Thoracic aorta (tissue), 2 donors: Measurements from ENCODE around the gene STX2. TPM values are rescaled to one million over a fixed set of nuclear protein-coding genes. Genes with fewer than 3 reads are reported as not detected.

Source experiments
- ATAC-seq: fragments of 150-250 bp; one replicate; pipeline ENCODE4 v1.8.0; 2017; ENCODE audit warnings: low read depth; ENCODE audit not compliant: insufficient number of reproducible peaks, low FRiP score
- DNase-seq: peaks from one replicate; pipeline ENCODE4 v3.0.0-alpha.2; 2020; ENCODE audit warnings: low spot score
- H3K27ac ChIP-seq, 2 donors: fragments of 200-600 bp; sonication (generic); 1 replicate in 1 of 2; 2 replicates in 1 of 2; pipeline ENCODE4 v1.5.1; 2016; ENCODE audit warnings: mild to moderate bottlenecking in 2 of 2, moderate library complexity in 2 of 2
- H3K27me3 ChIP-seq: fragments of 200-600 bp; sonication (generic); replicated peaks from 2 replicates; pipeline ENCODE4 v1.6.0; 2016; ENCODE audit warnings: mild to moderate bottlenecking; ENCODE audit not compliant: insufficient read depth
- H3K36me3 ChIP-seq: fragments of 200-600 bp; sonication (generic); one replicate; pipeline ENCODE4 v1.5.1; 2016
- H3K4me1 ChIP-seq, 2 donors: fragments of 200-600 bp; sonication (generic); 1 replicate in 1 of 2; 2 replicates in 1 of 2; pipeline versions ENCODE4 v1.5.1 to v1.6.0; 2016; ENCODE audit warnings: low read depth in 2 of 2, mild to moderate bottlenecking in 1 of 2; ENCODE audit not compliant: control insufficient read depth in 1 of 2
- H3K4me3 ChIP-seq: fragments of 200-600 bp; sonication (generic); 2 replicates; pipeline ENCODE4 v1.5.1; 2016; ENCODE audit warnings: mild to moderate bottlenecking
- H3K9me3 ChIP-seq: fragments of 200-600 bp; sonication (generic); 2 replicates; pipeline ENCODE4 v1.5.1; 2016
- total RNA-seq, 2 donors: library from RNA; depleted of rRNA; stranded (reverse); fragments of >200 nt; gene quantifications; one replicate each; pipeline versions ENCODE4 v1.1.0 to v1.2.3, GENCODE V29; 2016
- TF ChIP-seq, protein P1 (sequence below): fragments of 200-600 bp; sonication (generic); IDR thresholded peaks from one replicate; pipeline ENCODE4 v1.5.1; 2019; ENCODE audit warnings: antibody characterized with exemption

The STX2 gene
- total RNA-seq, 2 donors from 2014 or later = 27.3 to 27.9 TPM

DNA sequence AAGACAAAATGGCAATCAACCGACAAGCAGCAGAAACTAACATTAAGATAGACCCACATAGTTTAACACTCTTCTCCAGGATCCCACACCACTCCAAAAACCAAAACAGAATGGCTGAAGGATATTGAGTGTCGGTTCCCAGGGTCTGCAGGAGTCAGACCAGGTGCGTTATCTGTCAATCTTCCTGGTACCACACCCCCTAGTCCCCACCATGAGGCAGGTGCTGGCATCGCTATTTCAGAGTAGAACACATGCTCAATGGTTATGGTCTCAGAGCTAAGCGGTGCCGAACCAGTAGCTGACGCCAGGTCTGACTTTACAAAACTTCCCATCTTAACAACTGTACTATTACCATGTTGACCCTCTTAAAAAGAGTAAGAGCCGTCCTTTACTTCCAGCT is 10.2 kb downstream of the STX2 start:
- peaks cover 2% of the 10 kb centered on the region for H3K36me3 ChIP-seq
- no peaks in the 10 kb centered on the region for H3K9me3 ChIP-seq
- DNase-seq = no peak
- H3K4me3 ChIP-seq = no peak overlapping the region
- no peaks in the 10 kb centered on the region for H3K27me3 ChIP-seq
- no peak for ATAC-seq
- H3K4me1 ChIP-seq = peaks cover 0 to 3% of the 10 kb centered on the region in 2 donors
- H3K27ac ChIP-seq = no peak overlapping the region
- TF ChIP-seq, protein P1, sequence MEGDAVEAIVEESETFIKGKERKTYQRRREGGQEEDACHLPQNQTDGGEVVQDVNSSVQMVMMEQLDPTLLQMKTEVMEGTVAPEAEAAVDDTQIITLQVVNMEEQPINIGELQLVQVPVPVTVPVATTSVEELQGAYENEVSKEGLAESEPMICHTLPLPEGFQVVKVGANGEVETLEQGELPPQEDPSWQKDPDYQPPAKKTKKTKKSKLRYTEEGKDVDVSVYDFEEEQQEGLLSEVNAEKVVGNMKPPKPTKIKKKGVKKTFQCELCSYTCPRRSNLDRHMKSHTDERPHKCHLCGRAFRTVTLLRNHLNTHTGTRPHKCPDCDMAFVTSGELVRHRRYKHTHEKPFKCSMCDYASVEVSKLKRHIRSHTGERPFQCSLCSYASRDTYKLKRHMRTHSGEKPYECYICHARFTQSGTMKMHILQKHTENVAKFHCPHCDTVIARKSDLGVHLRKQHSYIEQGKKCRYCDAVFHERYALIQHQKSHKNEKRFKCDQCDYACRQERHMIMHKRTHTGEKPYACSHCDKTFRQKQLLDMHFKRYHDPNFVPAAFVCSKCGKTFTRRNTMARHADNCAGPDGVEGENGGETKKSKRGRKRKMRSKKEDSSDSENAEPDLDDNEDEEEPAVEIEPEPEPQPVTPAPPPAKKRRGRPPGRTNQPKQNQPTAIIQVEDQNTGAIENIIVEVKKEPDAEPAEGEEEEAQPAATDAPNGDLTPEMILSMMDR = no peak

DNA sequence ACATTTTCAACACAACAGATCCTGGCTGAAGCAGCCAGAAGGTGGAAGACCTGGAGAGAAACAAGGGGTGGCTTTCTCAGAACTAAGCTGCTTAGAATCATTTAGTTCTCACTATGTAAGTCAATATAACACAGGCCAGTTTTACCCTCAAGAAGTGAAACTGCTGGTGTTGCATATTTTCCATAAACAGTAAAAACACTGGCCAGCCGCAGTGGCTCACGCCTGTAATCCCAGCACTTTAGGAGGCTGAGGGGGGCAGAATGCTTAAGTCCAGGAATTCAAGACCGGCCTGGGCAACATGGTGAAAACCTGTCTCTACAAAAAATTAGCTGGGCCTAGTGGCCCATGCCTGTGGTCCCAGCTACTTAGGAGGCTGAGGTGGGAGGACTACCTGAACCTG is 11.6 kb downstream of the STX2 start:
- H3K4me1 ChIP-seq = peaks cover 0 to 3% of the 10 kb centered on the region in 2 donors
- H3K36me3 ChIP-seq = peaks cover 2% of the 10 kb centered on the region
- no peak for DNase-seq
- ATAC-seq = no peak
- no peak overlapping the region for H3K4me3 ChIP-seq
- no peaks in the 10 kb centered on the region for H3K27me3 ChIP-seq
- peak overlapping the region in 1 of 2 donors; percentile 14 for H3K27ac ChIP-seq
- TF ChIP-seq, protein P1 = no peak
- H3K9me3 ChIP-seq = no peaks in the 10 kb centered on the region

DNA sequence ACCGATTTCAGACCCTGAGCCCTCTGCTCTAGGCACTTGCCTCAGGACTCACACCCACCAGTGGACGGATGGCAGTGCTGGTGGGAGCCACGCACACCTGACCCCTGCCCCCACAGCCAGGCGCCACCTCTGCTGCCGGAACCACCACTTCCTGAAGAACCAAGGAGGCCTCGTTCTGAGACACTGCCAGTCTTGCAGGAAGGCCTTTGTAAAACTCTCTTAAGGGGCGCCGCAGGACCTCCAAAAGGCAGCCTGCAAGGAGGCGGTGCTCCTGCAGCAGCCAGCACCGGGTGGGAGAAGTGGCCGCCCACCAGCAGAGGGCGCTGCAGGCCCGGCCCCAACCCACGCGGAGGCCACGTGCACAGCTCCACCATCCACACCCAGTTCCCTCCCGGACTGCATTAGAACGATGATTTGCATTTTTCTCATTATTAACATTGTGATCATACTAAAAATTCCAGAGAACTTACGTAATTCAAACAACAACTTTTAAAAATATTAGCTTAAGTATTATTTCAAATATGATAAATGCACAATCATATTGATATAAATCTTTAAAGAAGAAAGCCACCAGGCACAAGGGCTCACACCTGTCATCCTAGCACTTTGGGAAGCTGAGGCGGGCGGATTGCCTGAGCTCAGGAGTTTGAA is 12.8 kb downstream of the STX2 start:
- Histone ChIP-seq H3K27ac (no peak overlapping the region), H3K4me1 (peaks cover 0 to 3% of the 10 kb centered on the region in 2 donors), H3K4me3 (no peak overlapping the region), H3K36me3 (peaks cover 2% of the 10 kb centered on the region), H3K27me3 (no peaks in the 10 kb centered on the region), H3K9me3 (no peaks in the 10 kb centered on the region)
- DNase-seq (no peak), ATAC-seq (no peak)
- TF ChIP-seq, protein P1 = peak; percentile 53

DNA sequence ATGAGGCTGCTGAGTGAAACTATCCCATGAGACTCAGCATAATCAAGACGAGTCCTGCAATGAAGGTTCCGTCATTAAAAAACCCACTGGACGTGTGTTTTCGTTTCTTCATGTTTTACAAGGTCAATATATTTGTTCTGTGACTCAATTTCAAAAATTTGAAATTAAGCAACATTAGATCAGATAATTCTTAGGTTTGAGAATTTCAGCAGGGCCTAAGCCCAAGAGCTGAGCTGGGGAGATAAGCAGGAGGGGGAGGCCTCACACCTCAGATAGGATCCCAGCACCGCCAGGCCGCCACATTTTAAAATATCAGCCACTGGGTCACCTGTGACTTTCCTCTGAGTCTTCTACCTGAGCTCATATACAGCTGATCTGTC is 13.3 kb downstream of the STX2 start:
- H3K9me3 ChIP-seq = no peaks in the 10 kb centered on the region
- no peak overlapping the region for H3K4me3 ChIP-seq
- no peak overlapping the region for H3K27ac ChIP-seq
- peaks cover 2% of the 10 kb centered on the region for H3K36me3 ChIP-seq
- DNase-seq = no peak
- peaks cover 0 to 3% of the 10 kb centered on the region in 2 donors for H3K4me1 ChIP-seq
- ATAC-seq = no peak
- no peaks in the 10 kb centered on the region for H3K27me3 ChIP-seq
- TF ChIP-seq, protein P1 = no peak

DNA sequence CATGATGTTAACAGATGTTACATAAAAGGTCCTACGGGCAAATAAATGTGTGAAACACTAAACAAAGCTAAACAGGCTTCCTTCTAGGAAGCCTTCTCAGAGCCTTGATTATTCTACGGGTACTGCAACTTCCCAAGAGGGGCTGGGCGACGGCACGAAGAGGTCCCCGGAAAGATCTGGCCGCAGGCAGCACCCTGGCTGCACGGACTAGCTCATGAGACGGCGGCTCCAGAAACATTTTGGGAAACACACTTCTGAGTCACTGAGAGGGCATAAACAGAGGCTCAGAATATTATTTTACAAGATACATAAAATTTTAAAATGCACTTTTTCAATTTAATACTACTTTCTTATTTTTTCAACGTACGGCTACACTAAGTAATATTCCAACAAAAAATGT is 19.4 kb downstream of the STX2 start:
- H3K27me3 ChIP-seq = no peaks in the 10 kb centered on the region
- H3K4me3 ChIP-seq = no peak overlapping the region
- H3K4me1 ChIP-seq = no peaks in the 10 kb centered on the region
- TF ChIP-seq, protein P1 = no peak
- DNase-seq (no peak), ATAC-seq (no peak)
- H3K9me3 ChIP-seq = no peaks in the 10 kb centered on the region
- H3K36me3 ChIP-seq = peaks cover 2% of the 10 kb centered on the region
- no peak overlapping the region for H3K27ac ChIP-seq
